K562 (cell line): Measurements from ENCODE around the gene FSTL4. TPM values are rescaled to one million over a fixed set of nuclear protein-coding genes. Genes with fewer than 3 reads are reported as not detected.

ENCODE experiments used
- AFF4 ChIP-seq: sonication (generic); formaldehyde crosslinking; IDR thresholded peaks from 2 replicates; pipeline ENCODE4 v1.8.0; 2023; ENCODE audit warnings: mild to moderate bottlenecking, missing genetic modification reagents
- CBFA2T2 ChIP-seq: fragments of 450-650 bp; conservative IDR thresholded peaks from 2 replicates; pipeline ENCODE4 v1.6.1; 2017; ENCODE audit warnings: mild to moderate bottlenecking
- COPS2 ChIP-seq: fragments of 450-650 bp; conservative IDR thresholded peaks from 2 replicates; pipeline ENCODE4 v1.6.1; 2016; ENCODE audit warnings: mild to moderate bottlenecking, moderate library complexity
- E2F6 ChIP-seq, 2 experiments: IDR thresholded peaks; 2 replicates each; pipeline ENCODE4 v1.6.1; 2011; ENCODE audit warnings: borderline replicate concordance in 1 of 2, control low read depth in 1 of 2, low read depth in 1 of 2, low read length in 1 of 2, mild to moderate bottlenecking in 1 of 2, mixed read lengths in 1 of 2, moderate library complexity in 1 of 2; ENCODE audit not compliant: insufficient read depth in 1 of 2, insufficient read length in 1 of 2, poor library complexity in 1 of 2, severe bottlenecking in 1 of 2; ENCODE audit errors: extremely low read depth in 1 of 2
- GTF2E2 ChIP-seq: fragments of 200-800 bp; sonication (Bioruptor generic); IDR thresholded peaks from 2 replicates; pipeline ENCODE4 v1.6.1; 2016; ENCODE audit warnings: missing genetic modification characterization, missing compliant biosample characterization
- HINFP ChIP-seq: fragments of 450-650 bp; conservative IDR thresholded peaks from 2 replicates; pipeline ENCODE4 v1.6.1; 2016; ENCODE audit warnings: missing genetic modification characterization, low read depth, mild to moderate bottlenecking, control low read depth, missing compliant biosample characterization
- MAX ChIP-seq: sonication (generic); formaldehyde crosslinking; IDR thresholded peaks from 2 replicates; pipeline ENCODE4 v1.9.0; 2022; ENCODE audit warnings: mild to moderate bottlenecking, missing genetic modification reagents
- MAZ ChIP-seq, 2 experiments: fragments of 450-650 bp in 1 of 2; sonication (generic) in 1 of 2; formaldehyde crosslinking; IDR thresholded peaks in 1 of 2; conservative IDR thresholded peaks in 1 of 2; 2 replicates each; pipeline versions ENCODE4 v1.4.0 to v1.5.0; 2020; ENCODE audit warnings: mild to moderate bottlenecking in 1 of 2, missing genetic modification reagents in 1 of 2
- NR2C1 ChIP-seq, 2 experiments: fragments of 450-650 bp; IDR thresholded peaks; 2 replicates each; pipeline ENCODE4 v1.6.1; 2017; ENCODE audit warnings: mild to moderate bottlenecking in 2 of 2, antibody characterized with exemption in 1 of 2, inconsistent platforms in 1 of 2, missing compliant biosample characterization in 1 of 2, missing genetic modification characterization in 1 of 2
- PBX2 ChIP-seq, 2 experiments: IDR thresholded peaks in 1 of 2; conservative IDR thresholded peaks in 1 of 2; 2 replicates each; pipeline ENCODE4 v1.6.1; 2016; ENCODE audit warnings: low read depth in 2 of 2, mild to moderate bottlenecking in 1 of 2, missing compliant biosample characterization in 1 of 2, missing genetic modification characterization in 1 of 2, moderate library complexity in 1 of 2
- PRMT5 ChIP-seq: sonication (generic); formaldehyde crosslinking; IDR thresholded peaks from 2 replicates; pipeline ENCODE4 v1.5.0; 2020; ENCODE audit warnings: missing genetic modification reagents
- SMARCC2 ChIP-seq: fragments of 450-650 bp; IDR thresholded peaks from 2 replicates; pipeline ENCODE4 v1.6.1; 2017; ENCODE audit warnings: antibody characterized with exemption, moderate library complexity, mild to moderate bottlenecking, low read depth
- TBL1XR1 ChIP-seq, 2 experiments: IDR thresholded peaks; 2 replicates each; pipeline ENCODE4 v1.6.1; 2012; ENCODE audit warnings: improper control_type of control experiment in 2 of 2, low read length in 2 of 2, mild to moderate bottlenecking in 1 of 2
- TCF3 ChIP-seq: sonication (generic); formaldehyde crosslinking; IDR thresholded peaks from 2 replicates; pipeline ENCODE4 v1.4.0; 2020; ENCODE audit warnings: mild to moderate bottlenecking, missing genetic modification reagents
- ZC3H4 ChIP-seq: sonication (generic); formaldehyde crosslinking; IDR thresholded peaks from 2 replicates; pipeline ENCODE4 v1.9.0; 2021; ENCODE audit warnings: missing genetic modification reagents, borderline replicate concordance
- ZNF583 ChIP-seq: fragments of 250-450 bp; sonication (Bioruptor Pico); IDR thresholded peaks from 2 replicates; pipeline ENCODE4 v1.4.0; 2020
- polyA plus RNA-seq, 8 experiments: library from polyadenylated mRNA; depleted of rRNA in 4 of 8; stranded (reverse) in 5 of 8; unstranded in 3 of 8; fragments of >200 nt; fragmentation: Nextera tagmentation in 2 of 8; fragmentation: Illumina TruSeq in 1 of 8; extraction: Ambion mirVana in 2 of 8; extraction: Trizol in 1 of 8; gene quantifications; 2 replicates each; pipeline versions ENCODE4 v1.2.1 to v1.2.3, GENCODE V29; 2011 to 2014; ENCODE audit warnings: inconsistent platforms in 1 of 8, missing spikeins in 1 of 8
- total RNA-seq, 7 experiments: library from RNA; depleted of rRNA in 6 of 7; stranded (reverse); fragments of >200 nt in 6 of 7; fragmentation: Illumina TruSeq in 2 of 7; extraction: Trizol in 2 of 7; gene quantifications; 2 replicates each; pipeline versions ENCODE4 v1.2.1 to v1.2.3, GENCODE V29; 2011 to 2021; ENCODE audit warnings: low replicate concordance in 1 of 7

FSTL4 gene
- total and polyA plus RNA-seq, 9 of the 15 experiments (the other 6 are each of a cell fraction or from before 2014, with no cell fraction given): 0.08 to 0.18 (median 0.10) TPM; not detected in 5

GRCh38 chr5:133423618-133424282, 188.6 kb downstream of the FSTL4 start (continued):
- TF ChIP-seq TCF3 (CRISPR knock-in tag) (no peak), MAZ (CRISPR knock-in tag; conservative IDR thresholded peaks at IDR 0.05 in 1 of 2, IDR thresholded peaks at IDR 0.05 in 1 of 2) (peak in 1 of 2 experiments; percentile 23; a peak in 1 of 4 replicates), MAX (CRISPR knock-in tag) (peak; percentile 69), SMARCC2 (no peak), NR2C1 (IDR thresholded peaks at IDR 0.05) (peak; percentile 77), NR2C1 (tag; IDR thresholded peaks at IDR 0.05) (peak; percentile 85), E2F6 (IDR thresholded peaks at IDR 0.05; ENCODE audit: borderline replicate concordance in 1 of 2, extremely low read depth in 1 of 2, insufficient read depth in 1 of 2, insufficient read length in 1 of 2, low read depth in 1 of 2, low read length in 1 of 2, poor library complexity in 1 of 2, severe bottlenecking in 1 of 2) (peak; percentile 31 to 63), ZC3H4 (CRISPR knock-in tag) (no peak), HINFP (tag) (no peak), COPS2 (no peak), AFF4 (CRISPR knock-in tag) (no peak), PRMT5 (CRISPR knock-in tag) (no peak), ZNF583 (CRISPR knock-in tag) (no peak), PBX2 (CRISPR knock-in tag; IDR thresholded peaks at IDR 0.05; ENCODE audit: low read depth) (no peak), PBX2 (tag; conservative IDR thresholded peaks at IDR 0.05; ENCODE audit: low read depth) (no peak), GTF2E2 (tag) (no peak), TBL1XR1 (IDR thresholded peaks at IDR 0.05; ENCODE audit: low read length in 2 of 2) (no peak), CBFA2T2 (no peak)
